Activated CD4-positive, alpha-beta T cell treated with anti-CD3 and anti-CD28 coated beads, Interleukin-2, amount 10 ng/mL, durations not matched to agents 7 days and 5 days (primary cell): ENCODE data around the gene PTPRN2. TPM values are rescaled to one million over a fixed set of nuclear protein-coding genes. Genes with fewer than 3 reads are reported as not detected.
"Not testable (repeated sequence)": the region's sequence is repeated elsewhere in the genome, so short reads cannot be mapped to it uniquely, and the experiment has no call there.

ENCODE experiments used
- CTCF ChIA-PET: fragments of 350-600 bp; sonication (Branson Sonifier 250); formaldehyde crosslinking; loops from one replicate; lab custom pipeline; 2021; ENCODE audit warnings: antibody characterized with exemption; lab: Charles Lee
- POLR2A ChIA-PET: fragments of 350-600 bp; sonication (Branson Sonifier 250); formaldehyde crosslinking; loops from one replicate; lab custom pipeline; 2021; ENCODE audit warnings: antibody characterized with exemption; lab: Charles Lee
- DNase-seq: peaks from one replicate; pipeline ENCODE4 v3.0.0-alpha.2; 2020
- H3K27ac Mint-ChIP-seq: one replicate; pipeline ENCODE4 v1.8.0; 2021; ENCODE audit warnings: mild to moderate bottlenecking, moderate library complexity, mixed read lengths
- H3K27me3 Mint-ChIP-seq: one replicate; pipeline ENCODE4 v1.8.0; 2021; ENCODE audit warnings: mixed read lengths
- H3K36me3 Mint-ChIP-seq: one replicate; pipeline ENCODE4 v1.8.0; 2021; ENCODE audit warnings: low read depth, mixed read lengths
- H3K4me1 Mint-ChIP-seq: one replicate; pipeline ENCODE4 v1.8.0; 2021; ENCODE audit warnings: mixed read lengths
- H3K4me3 Mint-ChIP-seq: one replicate; pipeline ENCODE4 v1.8.0; 2021; ENCODE audit warnings: mild to moderate bottlenecking, moderate library complexity, mixed read lengths
- H3K9me3 Mint-ChIP-seq: one replicate; pipeline ENCODE4 v1.8.0; 2021; ENCODE audit warnings: mixed read lengths
- total RNA-seq, 2 experiments: library from RNA; stranded (reverse); gene quantifications; one replicate each; pipeline ENCODE4 v1.2.3, GENCODE V29; 2021

Gene PTPRN2
- total RNA-seq, 2 experiments from 2014 or later, result 2.6 to 2.7 TPM

DNA sequence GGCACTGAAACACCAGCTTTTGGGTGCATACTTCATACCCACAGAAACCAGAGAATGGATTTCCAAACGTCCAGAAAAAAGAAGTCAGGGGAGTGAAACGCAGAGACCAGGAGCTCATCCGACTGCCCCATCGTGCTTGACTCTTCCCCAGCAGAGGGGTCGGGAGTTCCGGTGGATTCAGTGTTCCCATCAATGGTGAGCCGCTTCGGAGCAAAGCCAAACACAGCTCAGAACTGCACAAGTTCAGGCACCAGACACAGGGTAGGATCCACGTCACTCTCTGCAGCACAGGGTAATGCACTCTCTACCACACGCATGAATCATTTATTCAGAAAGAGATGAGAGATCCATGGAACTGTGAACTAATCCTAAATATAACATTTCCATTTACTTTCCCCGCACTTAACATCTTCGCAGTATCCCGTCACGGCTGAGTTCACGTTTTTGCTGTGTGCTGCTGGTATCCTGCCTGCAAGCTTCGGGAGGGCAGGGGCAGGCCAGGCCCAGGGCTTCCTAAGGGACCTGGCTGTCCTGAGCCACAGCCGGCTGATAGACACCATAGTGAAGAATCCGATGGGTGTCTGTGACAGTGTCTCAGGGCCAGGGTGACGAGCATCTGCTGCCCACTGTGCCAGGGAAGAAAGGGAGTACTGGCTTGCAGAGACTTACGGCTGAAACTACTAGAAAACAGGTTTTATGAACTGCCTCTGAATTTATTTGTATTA is 545.3 kb downstream of the PTPRN2 start:
- no peaks in the 10 kb centered on the region for H3K4me1 Mint-ChIP-seq
- no peak overlapping the region for H3K4me3 Mint-ChIP-seq
- no peak overlapping the region for H3K27ac Mint-ChIP-seq
- no peaks in the 10 kb centered on the region for H3K27me3 Mint-ChIP-seq
- H3K36me3 Mint-ChIP-seq, result no peaks in the 10 kb centered on the region
- no peak for DNase-seq
- H3K9me3 Mint-ChIP-seq, result peaks cover 9% of the 10 kb centered on the region
- CTCF ChIA-PET, result interaction anchor here (1.1 kb wide), 1 partner anchor 21 kb away, joined by 4 read pairs; no protein-coding TSS in a partner anchor
- POLR2A ChIA-PET, result no interaction called here

DNA sequence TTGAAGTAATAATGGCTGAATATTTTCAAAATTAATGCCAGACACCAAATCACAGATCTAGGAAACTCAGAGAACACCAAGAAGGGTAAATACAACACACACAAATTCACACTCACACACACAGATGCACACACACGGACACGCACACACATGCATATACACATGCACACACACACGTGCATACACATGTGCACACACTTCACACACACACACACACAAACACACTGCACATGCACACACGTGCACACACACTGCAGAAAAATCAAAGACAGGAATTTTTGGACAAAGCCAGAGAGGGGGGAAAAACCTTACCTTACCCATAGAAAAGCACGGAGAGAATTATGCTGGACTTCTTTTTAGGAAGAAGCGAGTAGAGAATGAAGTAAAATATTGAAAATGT is 547.4 kb downstream of the PTPRN2 start:
- Mint-ChIP-seq H3K27ac (no peak overlapping the region), H3K27me3 (no peaks in the 10 kb centered on the region), H3K4me1 (no peaks in the 10 kb centered on the region), H3K9me3 (peaks cover 11% of the 10 kb centered on the region), H3K4me3 (no peak overlapping the region), H3K36me3 (no peaks in the 10 kb centered on the region)
- CTCF ChIA-PET, result interaction anchor here (0.6 to 0.7 kb wide), 3 partner anchors 169 to 1090 kb away, joined by 3 to 5 read pairs (median 3); no protein-coding TSS in a partner anchor
- DNase-seq, result no peak
- POLR2A ChIA-PET, result no interaction called here

DNA sequence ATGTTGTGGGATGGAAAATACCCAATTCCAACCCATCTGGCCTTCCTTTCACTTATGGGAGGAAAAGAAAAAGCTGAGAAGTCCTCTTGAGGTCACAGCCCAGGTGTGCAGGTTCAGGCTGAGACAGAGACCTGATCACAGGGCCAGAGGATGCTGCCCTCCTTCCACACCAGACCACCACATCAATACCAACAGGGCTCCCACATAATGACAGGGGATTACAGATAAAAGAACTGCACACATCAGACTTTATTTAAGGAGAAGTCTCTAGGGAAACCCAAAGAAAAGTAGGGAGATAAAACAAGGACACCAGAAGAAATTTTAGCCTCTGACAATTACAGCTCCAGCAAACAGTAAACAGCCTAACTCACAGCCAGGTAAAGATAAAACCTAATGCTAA is 548.4 kb downstream of the PTPRN2 start:
- peaks cover 11% of the 10 kb centered on the region for H3K9me3 Mint-ChIP-seq
- ChIA-PET POLR2A (no interaction called here), CTCF (no interaction called here)
- H3K4me3 Mint-ChIP-seq, result no peak overlapping the region
- no peak overlapping the region for H3K27ac Mint-ChIP-seq
- no peaks in the 10 kb centered on the region for H3K4me1 Mint-ChIP-seq
- no peaks in the 10 kb centered on the region for H3K36me3 Mint-ChIP-seq
- H3K27me3 Mint-ChIP-seq, result no peaks in the 10 kb centered on the region
- DNase-seq, result no peak

DNA sequence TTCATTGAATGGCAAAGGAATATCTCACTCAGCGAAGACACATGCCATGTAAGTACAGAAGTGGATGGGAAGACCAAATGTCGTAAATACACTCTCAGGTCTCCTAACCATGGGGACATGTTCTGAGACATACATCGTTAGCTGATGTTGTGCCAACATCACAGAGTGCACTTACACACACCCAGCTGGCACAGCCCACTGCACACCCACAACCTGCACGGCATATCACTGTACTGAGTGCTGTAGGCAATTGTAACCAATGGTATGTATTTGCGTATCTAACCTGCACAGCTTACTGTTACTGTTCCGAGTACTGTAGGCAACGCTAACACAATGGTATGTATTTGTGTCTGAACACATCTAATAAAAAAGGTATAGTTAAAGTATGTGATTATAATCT is 550.4 kb downstream of the PTPRN2 start:
- Mint-ChIP-seq H3K4me3 (no peak overlapping the region), H3K27me3 (no peaks in the 10 kb centered on the region), H3K4me1 (no peaks in the 10 kb centered on the region), H3K9me3 (peaks cover 23% of the 10 kb centered on the region), H3K36me3 (no peaks in the 10 kb centered on the region), H3K27ac (no peak overlapping the region)
- no peak for DNase-seq
- ChIA-PET POLR2A (no interaction called here), CTCF (no interaction called here)

DNA sequence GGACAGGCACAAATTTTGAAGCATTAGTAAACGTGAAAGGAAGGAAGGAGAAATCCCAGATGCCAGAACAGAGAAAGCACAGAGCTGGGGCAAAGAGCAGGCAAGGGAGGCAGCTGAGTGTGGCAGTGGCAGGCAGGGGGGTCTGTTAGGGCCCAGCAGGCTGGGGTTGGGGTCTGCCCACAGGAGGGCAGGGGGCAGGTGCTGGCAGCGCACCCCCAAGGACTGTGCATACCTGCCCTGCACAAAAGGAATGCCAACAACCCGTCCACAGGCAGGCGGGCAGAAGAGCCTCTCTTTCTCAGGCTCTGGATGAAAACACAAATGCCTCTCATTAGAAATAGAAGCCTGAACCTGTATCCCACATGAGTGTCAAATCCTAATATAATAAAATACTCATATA is 552.3 kb downstream of the PTPRN2 start:
- CTCF ChIA-PET, result no interaction called here

DNA sequence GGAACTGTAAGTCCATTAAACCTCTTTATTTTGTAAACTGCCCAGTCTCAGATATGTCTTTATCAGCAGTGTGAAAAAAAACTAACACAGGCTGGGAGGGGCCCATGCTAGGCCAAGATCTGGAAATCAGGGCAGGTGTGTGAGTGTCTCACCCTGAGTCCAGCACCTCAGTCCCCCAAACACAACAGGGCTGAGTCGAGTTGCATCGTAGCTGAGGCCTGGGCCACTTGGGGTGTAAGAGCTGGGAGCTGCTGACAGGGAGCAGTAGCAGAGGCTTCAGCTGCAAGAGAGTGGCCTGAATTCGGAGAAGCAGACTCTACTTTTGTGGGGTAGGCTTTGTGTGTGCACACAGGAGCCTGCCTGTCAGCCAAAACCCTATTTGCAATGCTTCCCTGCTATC is 553.1 kb downstream of the PTPRN2 start:
- POLR2A ChIA-PET, result no interaction called here
- Mint-ChIP-seq H3K4me3 (no peak overlapping the region), H3K27me3 (no peaks in the 10 kb centered on the region), H3K4me1 (no peaks in the 10 kb centered on the region), H3K36me3 (no peaks in the 10 kb centered on the region), H3K9me3 (peaks cover 21% of the 10 kb centered on the region), H3K27ac (no peak overlapping the region)
- no peak for DNase-seq
- CTCF ChIA-PET, result no interaction called here

More for the DNA sequence above, 552.3 kb downstream of the PTPRN2 start:
- no peaks in the 10 kb centered on the region for H3K27me3 Mint-ChIP-seq
- H3K27ac Mint-ChIP-seq, result no peak overlapping the region
- POLR2A ChIA-PET, result no interaction called here
- H3K4me3 Mint-ChIP-seq, result no peak overlapping the region
- peaks cover 23% of the 10 kb centered on the region for H3K9me3 Mint-ChIP-seq
- no peak for DNase-seq
- H3K36me3 Mint-ChIP-seq, result no peaks in the 10 kb centered on the region
- no peaks in the 10 kb centered on the region for H3K4me1 Mint-ChIP-seq

DNA sequence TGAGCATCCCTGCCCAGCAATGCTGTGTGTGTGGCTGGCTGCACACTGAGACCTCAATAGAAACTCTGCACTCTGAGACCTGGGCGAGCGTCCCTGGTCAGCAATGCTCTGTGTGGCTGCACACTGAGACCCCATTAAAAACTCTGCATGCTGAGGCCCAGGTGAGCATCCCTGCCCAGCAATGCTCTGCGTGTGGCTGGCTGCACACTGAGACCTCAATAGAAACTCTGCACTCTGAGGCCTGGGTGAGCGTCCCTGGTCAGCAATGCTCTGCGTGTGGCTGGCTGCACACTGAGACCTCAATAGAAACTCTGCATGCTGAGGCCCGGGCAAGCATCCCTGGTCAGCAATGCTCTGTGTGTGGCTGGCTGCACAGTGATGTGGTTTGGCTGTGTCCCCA is 553.7 kb downstream of the PTPRN2 start:
- POLR2A ChIA-PET, result not testable (repeated sequence)

DNA sequence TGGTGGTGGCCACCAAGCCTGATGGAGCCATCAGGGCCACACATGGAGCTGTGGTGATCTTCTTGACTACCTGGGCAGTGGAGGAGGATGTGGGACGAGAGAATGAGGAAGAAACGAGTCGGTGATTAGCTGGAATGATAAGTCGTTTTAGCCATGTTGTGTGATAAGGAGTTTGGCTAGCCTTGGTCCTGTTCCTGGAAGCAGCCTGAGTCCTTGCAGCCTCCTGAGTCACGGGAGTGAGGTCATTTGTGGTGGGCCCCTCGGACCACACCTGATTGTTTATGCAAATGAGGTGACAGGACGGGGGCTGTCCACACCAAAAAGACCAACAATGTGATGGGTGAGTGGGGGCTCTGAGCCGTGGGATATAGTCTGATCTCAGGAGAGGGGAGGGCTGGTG is 554.4 kb downstream of the PTPRN2 start:
- H3K27me3 Mint-ChIP-seq, result no peaks in the 10 kb centered on the region
- no peak overlapping the region for H3K27ac Mint-ChIP-seq
- no peak for DNase-seq
- no peaks in the 10 kb centered on the region for H3K4me1 Mint-ChIP-seq
- CTCF ChIA-PET, result no interaction called here
- peaks cover 17% of the 10 kb centered on the region for H3K9me3 Mint-ChIP-seq
- no peak overlapping the region for H3K4me3 Mint-ChIP-seq
- no peaks in the 10 kb centered on the region for H3K36me3 Mint-ChIP-seq
- POLR2A ChIA-PET, result no interaction called here

More for the DNA sequence above, 553.7 kb downstream of the PTPRN2 start:
- CTCF ChIA-PET, H3K4me3 Mint-ChIP-seq, H3K36me3 Mint-ChIP-seq, H3K4me1 Mint-ChIP-seq, H3K27me3 Mint-ChIP-seq, DNase-seq, H3K27ac Mint-ChIP-seq: not testable (repeated sequence)
- H3K9me3 Mint-ChIP-seq, result peaks cover 17% of the 10 kb centered on the region

DNA sequence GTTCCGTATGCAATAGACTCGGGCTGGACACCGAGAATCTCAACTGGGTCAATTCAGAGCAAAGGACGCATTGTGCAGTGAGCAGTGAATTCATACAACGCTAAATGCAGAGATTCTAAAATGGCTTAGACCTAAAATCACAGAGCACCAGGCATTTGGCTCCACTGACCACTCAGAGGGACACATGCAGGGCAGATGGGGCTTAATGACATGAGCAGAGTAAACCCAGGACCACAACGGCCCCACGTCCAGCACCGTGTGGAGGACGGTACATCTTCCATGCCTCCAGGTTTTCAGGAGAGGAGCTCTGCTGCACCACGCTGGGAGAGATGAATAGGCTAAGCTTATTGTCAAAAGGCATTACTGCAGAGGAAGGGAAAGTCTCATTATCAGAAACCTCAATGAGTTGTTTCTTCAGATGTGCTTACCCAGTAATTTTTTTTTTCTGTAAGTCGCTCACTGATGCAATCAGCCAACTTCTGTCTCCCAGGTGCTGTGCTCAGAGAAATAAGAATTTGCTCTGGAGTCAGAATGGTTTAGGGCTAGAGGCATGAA is 555.0 kb downstream of the PTPRN2 start:
- H3K27ac Mint-ChIP-seq, result no peak overlapping the region
- peaks cover 14% of the 10 kb centered on the region for H3K9me3 Mint-ChIP-seq
- ChIA-PET CTCF (no interaction called here), POLR2A (no interaction called here)
- H3K4me1 Mint-ChIP-seq, result no peaks in the 10 kb centered on the region
- no peaks in the 10 kb centered on the region for H3K27me3 Mint-ChIP-seq
- no peaks in the 10 kb centered on the region for H3K36me3 Mint-ChIP-seq
- H3K4me3 Mint-ChIP-seq, result no peak overlapping the region
- no peak for DNase-seq

DNA sequence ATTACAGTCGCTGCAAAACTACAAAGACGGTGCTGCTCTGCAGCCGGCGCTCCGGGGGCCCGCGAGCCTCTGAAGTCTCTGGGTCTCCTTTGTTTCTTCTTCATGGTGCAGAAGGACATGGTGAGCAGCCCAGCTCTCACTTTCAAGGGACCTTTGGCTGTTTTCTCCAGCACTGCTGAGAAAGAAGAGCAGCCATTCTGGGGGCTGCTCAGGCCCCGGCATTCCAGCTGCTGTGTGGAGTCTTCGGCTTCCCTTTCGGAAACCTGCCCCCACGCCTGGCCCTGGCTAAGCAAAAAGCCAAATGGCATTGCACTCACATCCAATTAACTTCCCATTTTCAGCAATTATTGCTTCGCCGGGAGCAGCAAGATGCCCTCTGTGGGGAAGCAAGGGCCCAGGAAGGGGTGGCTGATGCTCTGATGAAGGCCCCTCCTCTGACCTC is 555.7 kb downstream of the PTPRN2 start:
- H3K36me3 Mint-ChIP-seq, result no peaks in the 10 kb centered on the region
- ChIA-PET CTCF (no interaction called here), POLR2A (no interaction called here)

DNA sequence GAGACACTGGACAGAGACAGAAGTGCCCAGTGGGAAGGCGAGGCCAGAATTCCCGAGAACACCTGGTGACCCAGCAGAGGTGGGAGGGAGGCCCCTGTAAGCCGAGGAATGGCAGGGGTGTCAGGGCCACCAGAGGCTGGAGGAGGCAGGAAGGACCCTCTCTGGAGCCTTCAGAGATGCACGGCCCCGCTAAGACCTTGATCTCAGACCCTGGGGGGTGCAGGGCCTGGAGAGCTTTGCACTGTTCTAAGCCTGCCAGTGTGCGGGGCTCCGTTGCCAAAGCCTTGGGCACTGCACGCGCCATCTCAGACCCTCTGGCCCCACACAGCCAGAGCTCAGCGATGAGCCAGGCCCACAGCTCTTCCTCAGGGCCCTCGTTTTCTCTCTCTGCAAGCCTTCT is 557.1 kb downstream of the PTPRN2 start:
- Mint-ChIP-seq H3K36me3 (no peaks in the 10 kb centered on the region), H3K27me3 (no peaks in the 10 kb centered on the region)

More for the DNA sequence above, 555.7 kb downstream of the PTPRN2 start:
- no peak for DNase-seq
- no peaks in the 10 kb centered on the region for H3K27me3 Mint-ChIP-seq
- no peak overlapping the region for H3K4me3 Mint-ChIP-seq
- no peaks in the 10 kb centered on the region for H3K4me1 Mint-ChIP-seq
- H3K27ac Mint-ChIP-seq, result no peak overlapping the region
- H3K9me3 Mint-ChIP-seq, result peaks cover 14% of the 10 kb centered on the region

DNA sequence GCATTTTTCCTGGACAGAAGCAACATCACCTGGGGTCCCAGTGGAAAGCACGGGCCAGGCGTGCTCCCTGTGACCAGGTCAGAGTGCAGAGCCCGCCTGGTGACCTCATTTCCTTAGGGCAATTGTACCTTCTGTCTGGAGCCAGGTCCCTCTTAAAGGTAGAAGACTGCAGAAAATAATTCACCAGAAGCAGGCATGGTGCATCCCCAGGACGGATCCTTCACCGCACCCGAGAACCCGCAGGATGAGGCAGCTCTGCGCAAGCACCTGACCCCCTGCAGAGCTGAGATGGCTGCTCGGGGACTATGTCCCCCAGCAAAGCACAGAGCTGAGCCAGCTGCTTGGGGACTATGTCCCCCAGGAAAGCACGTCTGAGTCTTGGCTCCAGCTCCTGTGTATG is 557.6 kb downstream of the PTPRN2 start:
- ChIA-PET POLR2A (no interaction called here), CTCF (no interaction called here)
- H3K9me3 Mint-ChIP-seq, result peaks cover 12% of the 10 kb centered on the region
- H3K27ac Mint-ChIP-seq, result no peak overlapping the region
- H3K4me1 Mint-ChIP-seq, result no peaks in the 10 kb centered on the region
- no peaks in the 10 kb centered on the region for H3K36me3 Mint-ChIP-seq
- H3K4me3 Mint-ChIP-seq, result no peak overlapping the region
- no peak for DNase-seq
- no peaks in the 10 kb centered on the region for H3K27me3 Mint-ChIP-seq

More for the DNA sequence above, 557.1 kb downstream of the PTPRN2 start:
- DNase-seq, result no peak
- Mint-ChIP-seq H3K27ac (no peak overlapping the region), H3K9me3 (peaks cover 12% of the 10 kb centered on the region), H3K4me3 (no peak overlapping the region), H3K4me1 (no peaks in the 10 kb centered on the region)
- ChIA-PET CTCF (no interaction called here), POLR2A (no interaction called here)

DNA sequence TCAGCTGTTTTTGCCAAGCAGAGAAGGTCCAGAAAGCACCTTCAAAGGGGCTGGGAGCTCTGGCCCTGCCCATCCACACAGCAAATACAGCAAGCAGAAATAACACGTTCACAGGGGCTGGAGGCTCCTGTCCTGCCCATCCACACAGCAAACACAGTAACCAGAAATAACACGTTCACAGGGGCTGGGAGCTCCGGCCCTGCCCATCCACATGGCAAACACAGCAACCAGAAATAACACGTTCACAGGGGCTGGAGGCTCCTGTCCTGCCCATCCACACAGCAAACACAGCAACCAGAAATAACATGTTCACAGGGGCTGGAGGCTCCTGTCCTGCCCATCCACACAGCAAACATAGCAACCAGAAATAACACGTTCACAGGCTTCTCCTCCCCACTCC is 558.1 kb downstream of the PTPRN2 start:
- Mint-ChIP-seq H3K27me3 (no peaks in the 10 kb centered on the region), H3K27ac (no peak overlapping the region), H3K9me3 (peaks cover 12% of the 10 kb centered on the region), H3K4me3 (no peak overlapping the region), H3K36me3 (no peaks in the 10 kb centered on the region), H3K4me1 (no peaks in the 10 kb centered on the region)
- POLR2A ChIA-PET, result no interaction called here
- CTCF ChIA-PET, result no interaction called here
- DNase-seq, result no peak
